Measurements from ENCODE around the gene ITGA6.

ITGA6 gene

DNA sequence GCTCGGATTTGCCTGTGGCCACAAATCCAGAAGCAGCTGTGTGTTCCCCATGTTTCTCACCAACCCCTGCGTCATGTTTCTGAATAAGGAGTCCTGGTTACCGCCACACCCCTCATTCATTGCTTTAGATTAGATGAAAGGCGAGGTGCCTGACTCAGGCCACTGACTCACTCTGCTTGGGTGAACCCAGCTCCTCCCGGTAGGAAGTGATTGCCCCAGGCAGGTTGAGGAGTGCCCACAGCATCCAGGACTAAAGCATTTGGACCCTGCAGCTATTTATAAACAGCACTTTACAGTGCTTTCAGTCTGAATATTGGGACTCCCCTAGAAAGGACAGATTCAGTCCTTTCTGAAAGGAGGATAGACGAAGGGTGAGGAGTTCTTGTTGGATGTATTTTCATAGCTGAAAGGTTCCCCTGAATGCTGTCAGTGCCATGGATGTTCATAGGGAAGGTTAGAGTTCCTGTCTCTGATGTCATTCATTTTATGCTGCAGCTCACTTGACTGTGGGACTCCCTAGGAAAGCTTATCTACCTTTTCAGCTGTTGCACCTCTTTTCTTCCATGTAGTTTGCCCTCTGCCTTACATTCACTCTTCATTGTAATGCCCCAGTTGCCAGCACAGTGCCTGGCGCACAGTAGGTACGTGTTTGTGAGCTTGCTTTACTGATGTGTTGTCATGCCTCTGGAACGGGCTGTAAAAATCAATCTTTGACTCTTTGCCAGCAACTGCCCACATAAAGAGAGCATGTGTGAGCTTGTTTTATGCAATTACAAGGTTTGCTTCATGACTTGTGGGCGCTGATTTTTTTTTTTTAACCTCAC lies 14.9 kb downstream of the ITGA6 start:
- no peak for DNase-seq

- DNase-seq: no peak
These were observed 18.5 kb downstream of the ITGA6 start for GRCh38 chr2:172445851-172446250.

DNA sequence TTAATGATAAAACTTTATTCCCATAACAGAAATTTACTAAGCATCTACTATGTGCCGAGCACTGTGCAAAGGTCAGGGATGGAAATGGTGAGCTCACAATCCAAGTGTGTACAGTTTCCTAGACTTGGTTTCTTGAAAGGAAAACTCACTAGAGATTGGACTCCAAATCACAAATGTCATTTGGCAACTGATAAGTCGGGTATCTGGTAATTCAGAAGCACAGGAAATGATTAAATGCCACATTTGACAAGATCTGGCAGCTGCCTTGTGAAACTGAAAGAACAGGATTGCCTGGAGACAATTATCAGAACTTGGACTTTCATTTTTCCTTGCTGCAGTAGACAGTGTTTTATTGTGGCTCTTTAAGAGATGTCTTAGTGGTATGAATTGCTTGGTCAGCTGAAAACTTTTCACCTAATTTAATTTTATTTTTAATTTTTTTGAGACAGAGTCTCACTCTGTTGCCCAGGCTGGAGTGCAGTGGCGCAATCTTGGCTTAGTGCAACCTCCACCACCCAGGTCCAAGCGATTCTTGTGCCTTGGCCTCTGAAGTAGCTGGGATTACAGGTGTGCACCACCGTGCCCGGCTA lies 19.2 kb downstream of the ITGA6 start:
- no peak for DNase-seq

DNA sequence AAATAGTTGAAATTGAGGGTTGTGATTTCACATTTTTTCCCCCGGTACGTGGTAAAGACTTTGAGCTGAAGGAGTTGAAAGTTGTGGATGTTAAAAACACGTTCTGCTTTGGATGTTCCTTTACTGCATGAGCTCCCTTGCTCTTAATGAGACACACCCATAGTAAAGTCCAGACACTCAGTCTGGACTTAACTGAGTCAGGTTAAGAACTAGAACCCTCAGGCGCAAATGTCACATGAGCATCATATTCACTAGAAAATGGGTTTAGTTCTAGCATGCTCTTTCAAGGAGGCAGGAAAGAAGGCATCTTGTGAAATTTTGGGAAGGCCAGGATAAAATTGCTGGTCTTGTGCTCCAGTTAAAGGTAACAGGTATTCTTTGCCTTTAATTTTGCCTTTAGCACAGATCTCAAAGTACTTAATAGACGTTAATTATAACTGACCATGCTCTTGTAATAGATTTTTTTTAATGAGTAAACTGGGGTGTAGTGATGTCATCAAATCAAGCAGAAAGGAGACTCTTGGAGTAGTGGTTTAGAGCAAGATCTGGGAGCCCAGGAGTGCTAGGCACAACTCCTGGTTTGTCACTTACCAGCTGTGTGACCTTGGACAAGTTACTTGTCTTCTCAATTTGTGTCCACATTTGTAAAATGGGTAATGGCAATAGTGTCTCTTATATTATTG lies 20.6 kb downstream of the ITGA6 start:
- no peak for DNase-seq

DNA sequence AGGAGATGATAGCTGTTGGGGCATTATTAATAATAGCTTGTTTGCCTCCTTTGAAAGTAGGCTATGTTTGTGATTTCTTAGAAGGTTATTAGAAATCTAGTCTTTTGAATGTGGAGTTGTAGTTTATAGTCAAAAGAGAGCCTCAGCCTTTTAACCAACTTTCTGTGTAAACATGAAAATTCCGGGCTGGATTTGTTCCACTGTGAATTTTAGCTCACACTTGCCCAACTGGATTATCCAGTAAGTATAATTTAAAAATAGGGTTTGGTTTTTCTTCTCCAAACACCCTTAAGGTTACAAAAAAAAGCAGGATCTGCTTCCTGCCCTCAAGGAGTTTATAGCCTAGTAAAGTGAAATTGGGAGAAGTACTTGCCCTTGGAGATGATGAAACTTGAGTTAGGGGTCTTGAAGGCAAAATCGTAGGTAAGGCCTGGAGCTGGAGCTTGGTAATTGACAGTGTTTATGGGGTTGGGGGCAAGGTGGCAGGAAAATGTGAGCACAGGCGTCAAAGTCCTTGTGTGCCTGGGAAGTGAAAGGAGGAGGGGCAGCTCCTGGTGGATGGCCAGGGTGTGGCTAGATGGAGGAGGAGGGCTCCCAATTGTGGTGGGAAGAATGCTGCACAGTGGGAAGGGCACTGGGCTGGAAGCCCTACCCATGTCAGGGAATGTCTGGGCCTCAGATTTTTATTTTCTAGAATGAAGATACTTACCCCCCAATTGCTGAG lies 21.3 kb downstream of the ITGA6 start:
- no peak for DNase-seq

DNA sequence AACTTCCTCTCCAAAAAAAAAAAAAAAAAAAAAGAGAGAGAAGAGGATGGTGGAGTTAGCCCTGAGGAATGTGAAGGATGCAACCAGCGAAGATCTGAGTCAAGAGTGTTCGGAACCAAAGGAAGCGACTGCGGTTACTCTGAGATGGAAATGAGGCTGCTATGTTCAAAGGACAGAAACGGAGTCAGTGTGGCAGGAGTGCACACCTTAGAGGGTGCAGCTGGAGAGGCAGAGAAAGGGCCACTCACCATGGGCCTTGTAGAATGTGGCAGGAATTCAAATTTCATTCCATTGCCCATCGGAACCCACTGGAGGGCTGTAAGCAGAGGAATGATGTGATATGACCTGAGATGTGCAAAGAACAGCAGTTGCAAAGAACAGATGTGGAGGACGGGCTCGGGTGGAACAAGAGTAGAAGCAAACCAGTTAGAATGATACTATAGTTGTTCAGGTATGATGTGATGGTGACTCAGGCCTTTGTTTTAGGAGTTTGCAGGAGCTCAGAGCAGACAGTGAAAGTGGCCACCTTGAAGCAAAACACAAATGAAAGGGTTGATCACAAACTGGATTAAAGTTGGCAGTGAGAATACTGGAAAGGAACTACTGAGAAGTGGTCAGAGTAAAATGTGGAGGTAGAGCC lies 22.6 kb downstream of the ITGA6 start:
- DNase-seq: no peak

DNA sequence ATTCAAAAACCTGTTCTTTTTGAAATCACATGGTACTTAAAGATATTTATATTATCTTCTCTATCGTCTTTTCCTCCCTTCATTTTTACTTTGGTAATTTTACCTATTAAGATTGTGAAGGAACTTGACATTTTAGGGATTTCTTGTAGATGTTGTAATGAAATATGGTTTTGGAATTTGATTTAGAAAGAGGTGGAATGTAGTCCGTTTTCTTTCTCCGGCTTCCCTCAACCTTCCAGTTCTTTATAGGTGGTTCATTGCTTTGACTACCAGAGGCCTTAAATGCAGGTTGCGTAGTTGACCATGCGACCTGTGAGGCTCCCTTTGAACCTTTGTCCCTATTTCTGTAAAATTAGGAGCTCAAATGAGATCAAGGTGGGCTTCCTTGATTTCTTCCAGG lies 24.5 kb downstream of the ITGA6 start:
- no peak for DNase-seq

GRCh38 chr2:172452845-172453244 lies 25.5 kb downstream of the ITGA6 start:
- DNase-seq: no peak

GRCh38 chr2:172454404-172455120 lies 27.2 kb downstream of the ITGA6 start:
- DNase-seq: no peak

DNA sequence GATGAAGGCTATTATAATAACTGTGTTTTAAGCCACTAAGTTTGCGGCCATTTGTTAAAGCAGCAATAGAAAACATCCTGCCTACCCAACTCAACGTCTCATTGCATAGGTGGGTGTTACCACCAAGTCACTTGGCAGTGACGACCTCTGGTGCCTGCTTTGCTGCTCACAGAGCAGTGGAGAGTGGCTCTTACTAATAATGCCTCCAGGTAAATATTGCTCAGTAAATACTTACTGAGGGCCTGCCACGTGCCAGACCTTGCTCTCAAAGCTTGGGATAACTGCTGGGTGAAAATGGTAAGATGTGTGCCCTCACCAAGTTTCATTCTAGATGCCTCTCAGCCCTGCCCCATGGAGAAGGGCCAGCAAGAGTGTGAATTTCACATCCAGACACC lies 27.7 kb downstream of the ITGA6 start:
- DNase-seq: no peak

GRCh38 chr2:172456002-172456401 lies 28.6 kb downstream of the ITGA6 start:
- no peak for DNase-seq

- no peak for DNase-seq
These were observed 30.1 kb downstream of the ITGA6 start for GRCh38 chr2:172457536-172457935.

GRCh38 chr2:172458561-172459124 lies 31.3 kb downstream of the ITGA6 start:
- DNase-seq: no peak

GRCh38 chr2:172460780-172461201 lies 33.4 kb downstream of the ITGA6 start:
- no peak for DNase-seq

- DNase-seq: peak; percentile 20
These were observed 34.4 kb downstream of the ITGA6 start for GRCh38 chr2:172461591-172462372.

GRCh38 chr2:172462373-172462848 lies 35.0 kb downstream of the ITGA6 start:
- no peak for DNase-seq

GRCh38 chr2:172462849-172463381 lies 35.5 kb downstream of the ITGA6 start:
- DNase-seq: no peak

DNA sequence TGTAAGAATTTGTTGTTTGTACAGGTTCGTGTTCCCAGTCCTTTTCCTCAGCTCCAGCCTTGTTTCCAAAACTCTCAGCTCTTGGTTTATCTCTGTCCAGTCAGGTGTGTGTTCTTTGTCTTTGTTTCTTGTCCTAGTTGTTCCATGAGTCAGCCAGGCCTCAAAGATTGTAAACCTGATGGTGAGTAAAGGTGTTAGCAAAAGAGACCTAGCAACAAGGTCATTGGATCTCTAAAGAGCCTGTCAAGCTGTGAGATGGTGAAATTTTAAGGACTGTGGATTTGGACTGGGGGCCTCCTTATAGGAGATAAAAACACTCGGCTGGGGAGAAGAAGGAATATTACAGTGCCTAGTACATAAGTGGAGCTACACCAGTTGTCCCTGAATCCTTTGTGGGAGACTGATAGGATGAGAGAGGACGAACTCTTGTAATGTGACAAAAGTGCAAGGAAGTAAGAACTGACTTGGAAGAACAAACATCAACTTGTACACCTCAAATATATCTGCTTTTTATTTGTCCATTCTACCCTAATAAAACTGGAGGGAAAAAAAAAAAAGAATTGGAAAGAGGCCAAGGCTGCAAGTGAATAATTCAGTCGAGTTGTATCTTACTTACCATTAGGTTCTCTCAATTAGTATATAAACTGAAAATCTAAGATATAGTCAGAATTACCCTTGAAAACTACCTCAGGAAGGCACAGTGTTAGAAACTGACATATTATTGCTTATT lies 37.2 kb downstream of the ITGA6 start:
- no peak for DNase-seq

DNA sequence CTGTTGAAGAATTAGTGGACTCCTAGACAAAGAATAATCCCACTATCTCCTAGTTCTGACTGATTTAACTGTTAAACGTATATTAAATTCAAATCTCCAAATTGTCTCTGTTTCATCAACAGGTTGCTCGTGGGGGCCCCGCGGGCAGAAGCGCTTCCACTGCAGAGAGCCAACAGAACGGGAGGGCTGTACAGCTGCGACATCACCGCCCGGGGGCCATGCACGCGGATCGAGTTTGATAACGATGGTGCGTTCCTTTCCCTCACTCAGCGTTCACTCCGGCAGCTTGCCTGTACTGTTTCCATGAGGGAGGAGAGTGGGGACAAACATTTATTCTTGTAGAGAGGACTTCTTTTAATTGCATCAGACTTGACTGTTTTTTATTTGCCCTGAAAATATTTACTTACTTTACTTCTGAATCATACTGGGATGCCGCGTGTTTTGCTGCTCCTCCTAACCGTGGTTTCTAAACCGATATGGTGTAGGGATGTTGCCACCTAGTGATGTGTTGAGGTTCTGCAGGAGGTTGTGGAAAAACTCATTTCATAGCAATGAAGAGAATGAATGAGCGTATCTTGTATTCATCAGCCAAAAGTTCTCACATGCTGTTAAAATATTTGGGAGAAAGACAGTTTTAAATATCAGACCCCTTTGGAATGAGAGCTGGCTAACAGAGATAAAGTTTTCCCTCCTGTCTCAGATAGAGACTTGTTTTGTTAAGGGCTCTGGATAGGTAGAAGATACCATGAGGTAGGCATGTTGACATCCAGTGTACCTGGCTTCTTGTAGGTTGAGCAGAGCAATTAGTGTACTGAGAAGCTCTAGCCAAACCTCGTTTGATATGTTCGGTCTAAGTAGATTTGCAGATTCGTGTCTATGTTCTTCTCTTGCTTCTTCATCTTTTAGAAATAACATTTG lies 38.3 kb downstream of the ITGA6 start:
- DNase-seq: peak; percentile 22
